H1 (cell line): ENCODE data around the gene RAB2B. TPM values are rescaled to one million over a fixed set of nuclear protein-coding genes. Genes with fewer than 3 reads are reported as not detected.
A peak's percentile ranks its signal among the peaks of the same experiment; 100 is the strongest.

Experiments used
- CTCF ChIA-PET: fragments of 300-600 bp; sonication (Branson Sonifier 250); formaldehyde crosslinking; loops from one replicate; lab custom pipeline; 2021; ENCODE audit not compliant: partially characterized antibody; lab: Charles Lee
- POLR2A ChIA-PET: fragments of 300-600 bp; sonication (Branson Sonifier 250); formaldehyde crosslinking; loops from one replicate; lab custom pipeline; 2021; ENCODE audit warnings: inconsistent platforms; ENCODE audit not compliant: partially characterized antibody; lab: Charles Lee
- DNase-seq, 2 experiments: peaks; one replicate each; pipeline versions ENCODE4 v3.0.0 to v3.0.0-alpha.2; 2010 to 2022; ENCODE audit warnings: low spot score in 2 of 2, low read depth in 1 of 2, mixed read lengths in 1 of 2
- FAIRE-seq: peaks from 2 replicates; lab custom pipeline; 2011; peaks lifted over from hg19 to GRCh38; lab: Jason Lieb, UNC
- H2AFZ ChIP-seq: 2 replicates; pipeline ENCODE4 v1.8.1; 2012; ENCODE audit warnings: low read length, inconsistent platforms
- H2AK5ac ChIP-seq: 2 replicates; pipeline ENCODE4 v1.6.1; 2013; ENCODE audit warnings: low read depth, low read length
- H2BK120ac ChIP-seq: replicated peaks from 2 replicates; pipeline ENCODE3; 2013; ENCODE audit warnings: low read depth, low read length, inconsistent platforms
- H2BK12ac ChIP-seq: 2 replicates; pipeline ENCODE4 v1.6.1; 2013; ENCODE audit warnings: low read depth, low read length
- H2BK15ac ChIP-seq: 2 replicates; pipeline ENCODE4 v1.6.1; 2013; ENCODE audit warnings: low read length
- H2BK20ac ChIP-seq: 2 replicates; pipeline ENCODE4 v1.6.1; 2013; ENCODE audit warnings: low read length
- H2BK5ac ChIP-seq: 2 replicates; pipeline ENCODE4 v1.6.1; 2013; ENCODE audit warnings: low read depth, low read length
- H3K14ac ChIP-seq: 2 replicates; pipeline ENCODE4 v1.6.1; 2013; ENCODE audit warnings: inconsistent platforms; ENCODE audit not compliant: insufficient read length
- H3K18ac ChIP-seq: 2 replicates; pipeline ENCODE4 v1.6.1; 2013; ENCODE audit warnings: low read length; ENCODE audit errors: extremely low read depth
- H3K23ac ChIP-seq: 2 replicates; pipeline ENCODE4 v1.6.1; 2013; ENCODE audit warnings: inconsistent platforms; ENCODE audit not compliant: insufficient read length
- H3K23me2 ChIP-seq: 2 replicates; pipeline ENCODE4 v1.6.1; 2013; ENCODE audit warnings: low read depth, low read length
- H3K27ac ChIP-seq: 2 replicates; pipeline ENCODE4 v1.6.1; 2011; ENCODE audit warnings: low read depth, low read length, inconsistent platforms
- H3K27me3 ChIP-seq, 4 experiments: replicated peaks in 1 of 4; 1 replicate in 1 of 4; 2 replicates in 3 of 4; pipeline versions ENCODE4 v1.6.1 to v1.8.1; 2011 to 2013; ENCODE audit warnings: low read length in 3 of 4, mild to moderate bottlenecking in 3 of 4, inconsistent platforms in 2 of 4, mixed read lengths in 2 of 4, moderate library complexity in 1 of 4; ENCODE audit not compliant: control insufficient read depth in 3 of 4, insufficient read depth in 3 of 4; ENCODE audit errors: extremely low read depth in 1 of 4
- H3K36me3 ChIP-seq, 4 experiments: 2 replicates each; pipeline versions ENCODE4 v1.6.1 to v1.8.1; 2011 to 2013; ENCODE audit warnings: mild to moderate bottlenecking in 4 of 4, low read length in 3 of 4, moderate library complexity in 2 of 4, control low read depth in 1 of 4, inconsistent platforms in 1 of 4; ENCODE audit not compliant: insufficient read depth in 4 of 4, control insufficient read depth in 2 of 4
- H3K4ac ChIP-seq: replicated peaks from 2 replicates; pipeline ENCODE3; 2013; ENCODE audit warnings: low read length, low read depth, mixed read lengths, inconsistent platforms; ENCODE audit not compliant: insufficient read length
- H3K4me1 ChIP-seq, 4 experiments: replicated peaks in 1 of 4; 1 replicate in 1 of 4; 2 replicates in 3 of 4; pipeline versions ENCODE4 v1.6.1 to v1.8.1; 2011 to 2013; ENCODE audit warnings: low read length in 3 of 4, inconsistent platforms in 2 of 4, mixed read lengths in 1 of 4; ENCODE audit not compliant: insufficient read depth in 4 of 4, control insufficient read depth in 3 of 4
- H3K4me2 ChIP-seq, 2 experiments: 2 replicates each; pipeline versions ENCODE4 v1.6.1 to v1.8.1; 2011 to 2013; ENCODE audit warnings: low read depth in 2 of 2, low read length in 2 of 2, control low read depth in 1 of 2, inconsistent platforms in 1 of 2, mild to moderate bottlenecking in 1 of 2; ENCODE audit not compliant: insufficient read depth in 1 of 2
- H3K4me3 ChIP-seq, 4 experiments: fragments of 200-600, 300-600 bp in 1 of 4; sonication (generic), shearing (Covaris generic), sonication (Bioruptor Twin) in 1 of 4; 2 replicates each; pipeline versions ENCODE4 v1.5.1 to v1.8.1; 2011 to 2016; ENCODE audit warnings: low read length in 4 of 4, low read depth in 3 of 4, control low read depth in 2 of 4, inconsistent platforms in 2 of 4, mild to moderate bottlenecking in 2 of 4, mixed read lengths in 1 of 4, moderate library complexity in 1 of 4; ENCODE audit not compliant: insufficient read depth in 2 of 4; ENCODE audit errors: extremely low read depth in 1 of 4
- H3K56ac ChIP-seq: replicated peaks from 2 replicates; pipeline ENCODE3; 2013; ENCODE audit warnings: low read depth, mild to moderate bottlenecking, mixed read lengths, low read length, inconsistent platforms; ENCODE audit not compliant: insufficient read length
- H3K79me1 ChIP-seq: 2 replicates; pipeline ENCODE4 v1.6.1; 2013; ENCODE audit warnings: low read depth, low read length, control low read depth
- H3K79me2 ChIP-seq, 2 experiments: 2 replicates each; pipeline versions ENCODE4 v1.6.1 to v1.8.1; 2012 to 2013; ENCODE audit warnings: low read length in 2 of 2, mild to moderate bottlenecking in 2 of 2, inconsistent platforms in 1 of 2; ENCODE audit not compliant: insufficient read depth in 2 of 2, control insufficient read depth in 1 of 2
- H3K9ac ChIP-seq, 4 experiments: replicated peaks in 1 of 4; 1 replicate in 1 of 4; 2 replicates in 3 of 4; pipeline versions ENCODE4 v1.6.1 to v1.8.1; 2011 to 2013; ENCODE audit warnings: low read depth in 3 of 4, low read length in 3 of 4, control low read depth in 2 of 4, mild to moderate bottlenecking in 2 of 4, moderate library complexity in 2 of 4, inconsistent platforms in 1 of 4; ENCODE audit errors: extremely low read depth in 1 of 4
- H3K9me3 ChIP-seq, 2 experiments: 2 replicates each; pipeline versions ENCODE4 v1.6.1 to v1.8.1; 2012 to 2013; ENCODE audit warnings: mild to moderate bottlenecking in 2 of 2, moderate library complexity in 2 of 2, control low read depth in 1 of 2, inconsistent platforms in 1 of 2, low read depth in 1 of 2, low read length in 1 of 2, mixed read lengths in 1 of 2; ENCODE audit not compliant: insufficient read depth in 2 of 2
- H4K20me1 ChIP-seq, 2 experiments: replicated peaks in 1 of 2; 2 replicates each; pipeline versions ENCODE3 to v1.8.1; 2011 to 2013; ENCODE audit warnings: inconsistent platforms in 2 of 2, low read length in 2 of 2, mild to moderate bottlenecking in 1 of 2; ENCODE audit not compliant: insufficient read depth in 2 of 2, control insufficient read depth in 1 of 2
- H4K5ac ChIP-seq: 2 replicates; pipeline ENCODE4 v1.6.1; 2013; ENCODE audit warnings: low read length, low read depth, mixed read lengths, inconsistent platforms; ENCODE audit not compliant: insufficient read length
- H4K8ac ChIP-seq: 2 replicates; pipeline ENCODE4 v1.8.0; 2013; ENCODE audit warnings: mild to moderate bottlenecking, moderate library complexity, low read length, inconsistent platforms; ENCODE audit not compliant: insufficient read depth; ENCODE audit errors: extremely low read depth
- H4K91ac ChIP-seq: replicated peaks from 2 replicates; pipeline ENCODE3; 2013; ENCODE audit warnings: low read length, mixed read lengths, inconsistent platforms; ENCODE audit not compliant: insufficient read length
- ASH2L ChIP-seq: fragments of 200-600, 300-600 bp; sonication (generic); IDR thresholded peaks from one replicate; pipeline ENCODE4 v1.7.1; 2017; ENCODE audit warnings: low read length
- CEBPB ChIP-seq: IDR thresholded peaks from 2 replicates; pipeline ENCODE4 v1.6.1; 2012; ENCODE audit warnings: low read depth, low read length
- CREB1 ChIP-seq: IDR thresholded peaks from 2 replicates; pipeline ENCODE4 v1.6.1; 2012; ENCODE audit warnings: inconsistent platforms
- EGR1 ChIP-seq: IDR thresholded peaks from 2 replicates; pipeline ENCODE4 v1.6.1; 2011; ENCODE audit warnings: low read depth, low read length, borderline replicate concordance
- EZH2 ChIP-seq: fragments of 200-600 bp; sonication (generic); IDR thresholded peaks from 2 replicates; pipeline ENCODE4 v1.7.1; 2012; ENCODE audit warnings: low read depth, mild to moderate bottlenecking, moderate library complexity, low read length, inconsistent platforms; ENCODE audit not compliant: severe bottlenecking
- MAFK ChIP-seq: IDR thresholded peaks from 2 replicates; pipeline ENCODE4 v1.6.1; 2012; ENCODE audit warnings: low read depth, mild to moderate bottlenecking, improper control_type of control experiment, low read length
- RFX5 ChIP-seq: IDR thresholded peaks from 2 replicates; pipeline ENCODE4 v1.6.1; 2011; ENCODE audit warnings: low read depth, low read length, improper control_type of control experiment, borderline replicate concordance
- RXRA ChIP-seq: IDR thresholded peaks from 2 replicates; pipeline ENCODE4 v1.6.1; 2011; ENCODE audit warnings: low read depth, mild to moderate bottlenecking, low read length, moderate library complexity; ENCODE audit not compliant: insufficient read depth
- SIN3A ChIP-seq, 2 experiments: IDR thresholded peaks in 1 of 2; conservative IDR thresholded peaks in 1 of 2; 2 replicates each; pipeline ENCODE4 v1.6.1; 2011 to 2012; ENCODE audit warnings: low read length in 2 of 2, improper control_type of control experiment in 1 of 2, low read depth in 1 of 2, mild to moderate bottlenecking in 1 of 2
- SIRT6 ChIP-seq: IDR thresholded peaks from one replicate; pipeline ENCODE4 v1.7.1; 2012; ENCODE audit warnings: low read length, inconsistent platforms
- TAF1 ChIP-seq: IDR thresholded peaks from 2 replicates; pipeline ENCODE4 v1.6.1; 2011; ENCODE audit warnings: mild to moderate bottlenecking, low read depth, low read length
- WGBS, 2 experiments: shearing (Covaris generic) in 1 of 2; methylation state at CpG; one replicate each; pipeline versions ENCODE4 v1.1.6 to v1.1.7; 2013 to 2015; ENCODE audit warnings: low lambda C conversion rate in 2 of 2, mixed read lengths in 2 of 2, inconsistent platforms in 1 of 2, low coverage in 1 of 2, missing lambda C conversion rate in 1 of 2; ENCODE audit not compliant: insufficient replicate concordance in 2 of 2, insufficient coverage in 1 of 2, insufficient read length in 1 of 2; ENCODE audit errors: extremely low coverage in 1 of 2, missing lambda C conversion rate in 1 of 2; 5-methylcytosine and 5-hydroxymethylcytosine counted together
- polyA plus RNA-seq, 7 experiments: library from polyadenylated mRNA; depleted of rRNA in 3 of 7; stranded (reverse) in 5 of 7; unstranded in 2 of 7; fragments of >200 nt in 5 of 7; fragments of 200-250 nt in 2 of 7; gene quantifications; 1 replicate in 5 of 7; 2 replicates in 1 of 7; 4 replicates in 1 of 7; pipeline versions ENCODE4 v1.2.1 to v1.2.3, GENCODE V29; 2011 to 2013; ENCODE audit warnings: missing spikeins in 2 of 7, mixed read lengths in 2 of 7
- total RNA-seq: library from RNA; stranded (reverse); fragmentation: NEBNext Ultra II Directional; extraction: Animal tissue kit (Norgen Biotek cat#: 25700); gene quantifications from 2 replicates; pipeline ENCODE4 v1.2.1, GENCODE V29; 2021
- TF ChIP-seq, protein P1 (sequence below): IDR thresholded peaks from 2 replicates; pipeline ENCODE4 v1.6.1; 2012; ENCODE audit warnings: inconsistent platforms

Gene RAB2B
- total and polyA plus RNA-seq, 2 of the 8 experiments (the other 6 are each of a cell fraction or from before 2014, with no cell fraction given): 23.4 to 26.1 TPM

GRCh38 chr14:21475767-21476522, 814 bp downstream of the RAB2B start:
- Histone ChIP-seq H2BK120ac (no peak overlapping the region), H3K23me2 (no peaks in the 10 kb centered on the region; the same call in 1 of the 2 replicates), H2AK5ac (no peak overlapping the region), H2BK5ac (peak overlapping the region; percentile 30; the same call in 1 of the 2 replicates), H2BK20ac (no peak overlapping the region), H3K79me1 (no peaks in the 10 kb centered on the region), H3K56ac (no peak overlapping the region), H3K14ac (no peak overlapping the region), H2AFZ (0 out of 2 replicates have a peak overlapping the region, but pooled peaks have one; percentile 45), H3K23ac (no peak overlapping the region), H3K4me3 (peak overlapping the region; percentile 79 to 100 (median 90)), H3K36me3 (peaks cover 0 to 16% (median 10%) of the 10 kb centered on the region in 4 experiments; a peak in 6 of 8 replicates), H3K4me1 (no peaks in the 10 kb centered on the region; a peak in 1 of 7 replicates), H3K9me3 (no peaks in the 10 kb centered on the region), H3K27ac (no peak overlapping the region), H3K18ac (no peak overlapping the region), H3K9ac (peak overlapping the region in 3 of 4 experiments; percentile 54 to 96 (median 62); a peak in 5 of 7 replicates), H4K20me1 (no peaks in the 10 kb centered on the region), H4K5ac (peak overlapping the region; percentile 86), H3K4ac (no peak overlapping the region), H3K4me2 (peak overlapping the region; percentile 65 to 72), H4K8ac (no peak overlapping the region), H3K79me2 (peaks cover 0 to 39% of the 10 kb centered on the region in 2 experiments; a peak in 3 of 4 replicates), H3K27me3 (no peaks in the 10 kb centered on the region), H2BK12ac (no peak overlapping the region), H2BK15ac (no peak overlapping the region), H4K91ac (no peak overlapping the region)
- ChIA-PET CTCF (interaction anchor here (0.6 to 3.0 kb wide), 6 partner anchors 10 to 197 kb away, joined by 3 to 27 read pairs (median 6); no protein-coding TSS in a partner anchor), POLR2A (interaction anchor here (1.6 to 5.6 kb wide), 10 partner anchors 11 to 92 kb away, joined by 3 to 23 read pairs (median 10); partner anchors contain the start of genes METTL3, SALL2 and SUPT16H)
- DNase-seq (no peak), FAIRE-seq (no peak)
- 55 to 100% methylated on average over 1 to 10 of the region's 10 CpGs for WGBS, 2 experiments
- TF ChIP-seq EZH2: no peak
- TF ChIP-seq ASH2L: no peak
- no peak for TF ChIP-seq SIN3A (conservative IDR thresholded peaks at IDR 0.05 in 1 of 2, IDR thresholded peaks at IDR 0.05 in 1 of 2; ENCODE audit: low read depth in 1 of 2, low read length in 2 of 2)
- no peak for TF ChIP-seq MAFK
- TF ChIP-seq SIRT6: no peak
- TF ChIP-seq EGR1: no peak
- TF ChIP-seq RFX5: no peak
- TF ChIP-seq CREB1: no peak
- TF ChIP-seq TAF1: no peak
- TF ChIP-seq RXRA: no peak
- TF ChIP-seq, protein P1, sequence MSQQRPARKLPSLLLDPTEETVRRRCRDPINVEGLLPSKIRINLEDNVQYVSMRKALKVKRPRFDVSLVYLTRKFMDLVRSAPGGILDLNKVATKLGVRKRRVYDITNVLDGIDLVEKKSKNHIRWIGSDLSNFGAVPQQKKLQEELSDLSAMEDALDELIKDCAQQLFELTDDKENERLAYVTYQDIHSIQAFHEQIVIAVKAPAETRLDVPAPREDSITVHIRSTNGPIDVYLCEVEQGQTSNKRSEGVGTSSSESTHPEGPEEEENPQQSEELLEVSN: no peak
- no peak for TF ChIP-seq CEBPB
